H1 (cell line): ENCODE results near the gene TTC34.

Experiments
- ATF3 ChIP-seq: IDR thresholded peaks from 2 replicates; pipeline ENCODE4 v1.6.1; 2011; ENCODE audit warnings: low read depth, mild to moderate bottlenecking, low read length; ENCODE audit not compliant: insufficient read depth
- CTCF ChIP-seq, 3 experiments: IDR thresholded peaks; 1 replicate in 2 of 3; 2 replicates in 1 of 3; pipeline versions ENCODE4 v1.5.1 to v1.6.1; 2011; ENCODE audit warnings: low read length in 3 of 3, mild to moderate bottlenecking in 3 of 3, inconsistent platforms in 2 of 3, low read depth in 1 of 3, moderate library complexity in 1 of 3; ENCODE audit not compliant: insufficient read depth in 1 of 3; ENCODE audit errors: control extremely low read depth in 1 of 3
- MAX ChIP-seq: IDR thresholded peaks from 2 replicates; pipeline ENCODE4 v1.6.1; 2012; ENCODE audit warnings: inconsistent platforms
- PHF8 ChIP-seq: fragments of 200-600 bp; sonication (generic); conservative IDR thresholded peaks from 2 replicates; pipeline ENCODE4 v1.7.1; 2012; ENCODE audit warnings: low read depth, mild to moderate bottlenecking, inconsistent platforms, low read length, moderate library complexity
- POLR2A ChIP-seq, 2 experiments: IDR thresholded peaks; 1 replicate in 1 of 2; 2 replicates in 1 of 2; pipeline ENCODE4 v1.6.1; 2011; ENCODE audit warnings: low read depth in 2 of 2, low read length in 2 of 2, mild to moderate bottlenecking in 2 of 2; ENCODE audit errors: control extremely low read depth in 1 of 2

GRCh38 chr1:2806591-2806990 is 5.1 kb upstream of the TTC34 start:
- no peak for TF ChIP-seq ATF3
- TF ChIP-seq POLR2A (IDR thresholded peaks at IDR 0.05; ENCODE audit: control extremely low read depth in 1 of 2, low read depth in 2 of 2, low read length in 2 of 2) = no peak
- no peak for TF ChIP-seq CTCF (IDR thresholded peaks at IDR 0.05; ENCODE audit: control extremely low read depth in 1 of 3, insufficient read depth in 1 of 3, low read depth in 1 of 3, low read length in 3 of 3)
- TF ChIP-seq PHF8 = no peak
- TF ChIP-seq MAX = no peak
